GM18858 (cell line): Measurements from ENCODE around the gene BIRC3.
"Not testable (repeated sequence)": the region's sequence is repeated elsewhere in the genome, so short reads cannot be mapped to it uniquely, and the experiment has no call there.

ENCODE experiments used
- ATAC-seq: cut with Tn5 transposase; IDR thresholded peaks from one replicate; pipeline ENCODE4 v1.9.1; 2021; ENCODE audit not compliant: unreplicated experiment

BIRC3 gene

GRCh38 chr11:102323542-102324251 lies 6.4 kb downstream of the BIRC3 start:
- no peak for ATAC-seq

DNA sequence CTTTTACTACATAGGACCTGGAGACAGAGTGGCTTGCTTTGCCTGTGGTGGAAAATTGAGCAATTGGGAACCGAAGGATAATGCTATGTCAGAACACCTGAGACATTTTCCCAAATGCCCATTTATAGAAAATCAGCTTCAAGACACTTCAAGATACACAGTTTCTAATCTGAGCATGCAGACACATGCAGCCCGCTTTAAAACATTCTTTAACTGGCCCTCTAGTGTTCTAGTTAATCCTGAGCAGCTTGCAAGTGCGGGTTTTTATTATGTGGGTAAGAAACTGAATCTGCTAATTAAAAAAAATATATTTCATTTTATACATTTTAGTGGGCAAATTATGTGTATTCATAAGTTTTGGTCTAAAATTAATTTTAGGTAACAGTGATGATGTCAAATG lies 7.8 kb downstream of the BIRC3 start:
- no peak for ATAC-seq

DNA sequence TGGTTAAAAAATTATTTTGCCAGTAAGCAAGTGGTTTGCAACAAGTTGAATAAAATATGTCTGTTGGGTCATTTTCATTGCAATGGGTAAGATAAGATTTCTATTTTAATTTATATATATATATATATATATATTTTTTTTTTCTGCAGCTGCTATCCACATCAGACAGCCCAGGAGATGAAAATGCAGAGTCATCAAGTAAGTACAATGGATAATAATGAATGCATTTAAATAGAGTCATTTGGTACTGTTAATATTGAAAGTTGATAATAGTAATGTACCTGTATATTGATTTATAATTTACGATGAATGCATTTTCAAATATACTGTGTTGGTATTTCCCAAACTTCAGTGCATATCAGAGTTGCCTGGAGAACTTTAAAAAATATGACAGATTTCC lies 11.5 kb downstream of the BIRC3 start:
- no peak for ATAC-seq

- no peak for ATAC-seq
Observed at GRCh38 chr11:102330231-102330630, 12.9 kb downstream of the BIRC3 start.

GRCh38 chr11:102331341-102331740 lies 14.1 kb downstream of the BIRC3 start:
- ATAC-seq: no peak

DNA sequence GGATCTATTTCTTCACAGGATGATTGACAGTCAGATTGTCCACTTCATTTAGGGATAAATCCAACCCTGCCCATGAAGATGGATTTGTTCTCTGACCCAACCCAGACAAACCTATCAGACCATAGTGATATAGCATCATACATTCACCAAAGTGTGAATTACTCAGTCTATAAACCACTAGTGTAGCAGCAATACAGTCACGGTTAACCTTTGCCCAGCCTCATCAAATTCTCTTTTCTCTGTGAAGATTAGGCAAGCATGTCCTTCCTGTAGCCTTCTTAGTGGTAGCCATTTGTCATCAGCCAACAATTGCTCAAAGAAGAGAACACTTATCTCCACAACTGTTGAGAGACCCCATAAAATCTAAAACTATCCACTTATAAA lies 15.3 kb downstream of the BIRC3 start:
- ATAC-seq: no peak

DNA sequence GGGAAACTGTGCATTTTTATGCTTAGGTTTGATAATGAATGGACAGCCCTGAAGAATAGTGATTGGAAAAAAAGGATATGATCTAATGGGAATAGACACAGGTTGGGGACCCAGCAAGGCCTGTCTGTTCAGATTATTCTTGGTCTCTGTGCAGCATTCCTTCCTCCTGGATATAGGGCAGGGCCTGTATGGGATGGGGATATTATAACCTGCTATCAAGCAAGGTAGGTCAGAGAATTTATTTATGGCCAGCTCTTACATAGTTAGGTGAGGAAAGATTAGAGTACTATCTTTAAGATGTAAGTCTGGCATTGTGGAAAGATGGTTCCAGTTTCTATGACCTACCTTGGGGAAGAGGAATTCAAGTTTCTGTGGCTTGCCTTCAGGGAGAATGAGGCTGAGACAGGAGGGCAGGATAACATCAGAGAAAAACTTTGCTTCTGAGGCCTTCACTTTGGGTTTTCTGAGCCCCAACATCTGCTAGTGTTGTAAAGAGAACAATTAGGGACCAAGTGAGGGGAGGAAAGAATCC lies 21.3 kb downstream of the BIRC3 start:
- no peak for ATAC-seq

DNA sequence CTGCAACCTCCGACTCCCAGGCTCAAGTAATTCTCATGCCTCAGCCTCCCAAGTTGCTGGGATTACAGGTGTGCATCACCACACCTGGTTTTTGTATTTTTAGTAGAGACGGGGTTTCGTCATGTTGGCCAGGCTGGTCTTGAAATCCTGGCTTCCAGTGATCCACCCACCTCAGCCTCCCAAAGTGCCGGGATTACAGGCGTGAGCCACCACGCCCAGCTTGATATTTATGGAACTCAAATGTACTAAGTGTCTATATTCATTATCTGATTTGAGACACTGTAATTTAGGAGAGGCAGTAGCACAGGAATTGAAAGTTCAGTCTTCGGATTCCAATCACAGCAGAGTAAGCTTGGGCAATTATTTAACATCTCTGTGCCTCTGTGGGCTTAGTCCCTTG lies 24.0 kb downstream of the BIRC3 start:
- not testable (repeated sequence) for ATAC-seq

DNA sequence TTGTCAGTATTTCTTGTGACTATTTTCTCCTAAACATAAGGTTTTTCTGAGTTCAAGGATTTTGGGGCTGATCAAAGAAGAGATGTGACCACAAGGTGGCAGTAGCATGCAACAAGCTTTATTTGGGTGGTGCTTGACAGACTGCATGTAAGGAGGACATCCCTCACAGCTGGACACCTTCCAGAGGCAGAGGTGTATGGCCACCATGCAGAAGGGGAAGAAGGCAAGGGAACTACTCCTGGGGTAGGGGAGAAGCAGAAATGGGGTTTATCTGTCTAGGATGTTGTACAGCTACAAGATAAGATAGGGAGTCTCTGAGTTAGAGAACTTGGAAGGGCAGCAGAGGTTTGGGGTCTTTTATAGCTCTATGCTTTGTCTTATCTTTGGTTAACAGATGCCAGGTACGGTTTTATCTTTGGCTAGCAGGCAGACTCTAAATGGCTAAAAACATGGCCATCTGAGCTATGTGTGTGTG lies 24.6 kb downstream of the BIRC3 start:
- peak; percentile 36 for ATAC-seq

DNA sequence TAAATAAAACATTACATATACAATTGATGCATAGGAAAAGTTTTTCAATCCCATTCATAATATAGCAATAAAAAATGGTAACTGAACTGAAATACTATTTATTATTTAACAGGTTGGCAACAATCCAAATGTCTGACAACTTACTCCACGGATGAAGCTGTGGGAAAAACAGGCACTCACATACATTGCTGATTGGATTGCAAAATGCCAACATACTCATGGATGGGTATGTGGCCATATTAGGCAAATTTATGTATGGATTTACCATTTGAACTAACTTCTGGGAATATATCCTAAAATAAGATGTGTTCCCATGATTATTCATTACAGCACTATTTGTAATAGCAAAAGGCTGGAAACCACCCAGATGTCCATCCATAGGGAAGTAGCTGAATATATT lies 26.5 kb downstream of the BIRC3 start:
- no peak for ATAC-seq

DNA sequence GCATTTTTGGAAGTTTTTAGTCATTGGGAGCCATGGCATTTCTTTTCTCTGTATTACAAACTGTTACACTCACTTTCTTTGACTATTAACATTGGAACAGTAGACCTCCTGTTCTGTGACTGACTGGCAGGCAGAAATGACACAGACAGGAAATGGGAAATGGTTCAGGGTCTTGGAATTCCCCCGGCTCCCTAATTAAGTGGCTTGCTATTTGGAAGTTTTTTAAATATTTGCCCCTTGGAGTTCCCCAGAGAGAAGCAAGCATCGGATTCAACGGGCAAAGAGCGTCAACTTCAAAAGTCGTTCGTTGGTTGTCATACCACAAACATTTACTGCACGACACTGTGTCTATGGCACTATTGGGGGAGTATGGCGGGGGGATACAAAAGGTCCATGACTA lies 28.6 kb downstream of the BIRC3 start:
- peak; percentile 24 for ATAC-seq

- ATAC-seq: no peak
Observed at GRCh38 chr11:102346456-102346747, 29.1 kb downstream of the BIRC3 start.

GRCh38 chr11:102346748-102347461 lies 29.6 kb downstream of the BIRC3 start, which contains the start of gene BIRC2:
Gene BIRC2 (plus strand): TSS chr11:102347214. CDS start chr11:102349855, 2,641 bp downstream.
- peak; percentile 76 for ATAC-seq

DNA sequence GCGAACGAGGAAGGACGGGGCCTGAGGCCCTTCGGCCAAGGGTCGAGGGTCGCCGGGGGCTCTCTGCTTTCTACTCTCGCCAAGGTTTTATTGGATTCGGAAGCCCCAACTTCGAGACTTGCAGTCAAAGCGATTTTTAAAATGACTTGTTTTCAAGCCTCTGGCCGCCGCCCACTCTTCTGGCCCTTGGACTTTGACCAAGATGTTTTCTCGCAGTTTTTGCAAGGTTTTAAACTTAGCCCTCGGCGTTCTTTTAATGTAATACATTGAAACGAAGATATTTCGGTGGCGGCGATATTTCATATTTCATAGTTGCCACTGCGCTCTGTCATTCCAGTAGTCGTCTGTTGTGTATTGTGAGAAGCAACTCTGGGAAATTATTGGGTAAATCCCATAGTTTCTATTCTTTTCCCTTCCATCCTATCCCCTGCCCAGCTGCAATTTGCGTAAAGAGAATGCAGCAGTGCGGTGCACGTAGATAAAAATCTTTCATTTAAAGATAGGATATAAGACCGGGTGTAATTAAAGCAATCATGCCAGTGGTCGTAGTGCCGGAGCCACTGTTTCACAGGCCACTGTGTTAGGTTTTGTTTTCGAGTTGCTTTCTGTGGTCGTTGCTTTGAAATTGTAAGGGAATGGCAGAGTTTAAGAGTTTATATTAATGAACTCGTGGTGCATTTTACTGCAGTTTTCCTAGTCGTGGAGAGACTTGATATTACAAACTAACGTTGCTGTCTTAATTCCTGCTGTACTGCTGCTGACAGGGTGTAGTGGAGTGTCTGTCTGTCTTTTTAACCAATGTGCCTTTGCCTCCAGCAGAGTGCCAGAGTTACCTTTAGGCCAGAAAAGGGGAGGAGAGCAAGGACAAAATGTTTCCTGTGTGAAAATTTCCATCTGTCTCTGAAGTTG lies 30.4 kb downstream of the BIRC3 start:
- peak; percentile 22 for ATAC-seq

DNA sequence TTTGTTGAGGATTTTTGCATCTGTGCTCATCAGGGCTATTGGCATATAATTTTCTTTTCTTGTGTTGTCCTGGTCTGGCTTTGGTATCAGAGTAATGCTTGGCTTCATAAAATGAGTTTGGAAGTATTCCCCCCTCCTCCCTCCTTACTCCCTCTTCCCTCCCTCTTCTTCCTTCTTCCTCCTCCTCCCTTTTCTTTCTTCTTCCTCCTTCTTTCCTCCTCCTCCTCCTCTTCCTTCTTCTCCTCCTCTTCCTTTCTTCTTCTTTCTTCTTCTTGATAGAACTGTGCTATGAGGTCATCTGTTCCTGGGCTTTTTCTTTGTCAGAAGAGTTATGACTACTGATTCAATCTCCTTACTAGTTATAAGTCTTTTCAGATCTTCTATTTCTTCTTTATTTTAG lies 39.8 kb downstream of the BIRC3 start:
- no peak for ATAC-seq

DNA sequence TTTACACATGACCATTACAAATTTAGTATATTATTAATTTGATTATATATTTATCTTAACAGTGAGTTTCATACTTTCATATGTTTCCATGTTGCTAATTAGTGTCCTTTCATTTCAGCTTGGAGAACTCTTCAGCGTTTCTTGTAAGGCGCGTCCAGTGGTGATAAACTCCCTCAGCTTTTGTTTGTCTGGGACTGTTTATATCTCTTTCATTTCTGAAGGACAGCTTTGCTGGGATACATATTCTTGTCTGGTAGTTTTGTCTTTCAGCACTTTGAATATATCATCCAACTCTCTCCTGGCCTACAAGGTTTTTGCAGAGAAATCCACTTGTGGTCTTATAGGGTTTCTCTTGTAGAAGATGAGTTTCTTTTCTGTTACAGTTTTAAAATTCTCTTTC lies 42.1 kb downstream of the BIRC3 start:
- ATAC-seq: no peak

DNA sequence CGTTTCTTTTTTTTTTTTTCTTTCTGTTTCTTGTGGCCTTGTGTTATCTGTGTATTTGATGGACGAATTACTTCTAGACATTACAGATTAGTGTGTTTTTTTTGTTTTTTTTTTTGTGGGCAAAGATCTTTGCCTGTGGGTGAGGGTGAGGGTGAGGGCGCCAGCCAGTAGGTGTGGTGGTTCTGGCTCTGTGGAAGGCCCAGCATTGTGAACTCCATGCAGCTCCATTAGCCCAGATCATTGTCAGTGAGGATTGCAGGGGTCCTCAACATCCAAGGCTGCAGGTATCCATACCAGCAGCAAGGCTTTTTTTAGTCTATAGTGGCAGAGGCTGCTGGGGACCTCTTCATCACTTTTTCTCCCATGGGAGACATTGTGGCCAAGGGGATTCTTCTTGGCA lies 43.4 kb downstream of the BIRC3 start:
- no peak for ATAC-seq

GRCh38 chr11:102361086-102362031 lies 44.1 kb downstream of the BIRC3 start:
- peak; percentile 77 for ATAC-seq

DNA sequence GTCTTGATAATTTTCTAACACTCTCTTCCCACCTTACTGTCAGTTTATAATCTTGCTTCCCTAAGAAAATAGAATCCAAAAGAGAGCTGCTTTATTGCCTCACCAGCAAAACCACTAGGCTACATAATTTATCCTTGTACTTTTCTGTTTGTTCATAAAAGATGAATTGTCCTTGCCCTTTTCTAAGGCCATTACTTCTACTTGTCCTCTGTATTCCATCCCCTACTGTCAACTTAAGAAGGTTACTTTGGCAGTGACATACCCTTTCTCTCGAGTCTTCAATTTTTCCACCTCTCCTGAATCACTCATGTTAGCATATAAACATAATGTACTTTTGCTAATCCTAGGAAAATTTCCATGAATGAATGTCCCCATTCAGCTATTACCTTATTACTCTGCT lies 47.7 kb downstream of the BIRC3 start:
- no peak for ATAC-seq

GRCh38 chr11:102367364-102367763 lies 50.1 kb downstream of the BIRC3 start:
- no peak for ATAC-seq
